ENCODE results near the gene PCDHA2. TPM values are rescaled to one million over a fixed set of nuclear protein-coding genes. Genes with fewer than 3 reads are reported as not detected.
"Not testable (repeated sequence)": the region's sequence is repeated elsewhere in the genome, so short reads cannot be mapped to it uniquely, and the experiment has no call there.

Gene PCDHA2
- polyA plus RNA-seq, result under 1 TPM in 2 of 3 donors, not detected in 1; 0.03 to 0.09 TPM

DNA sequence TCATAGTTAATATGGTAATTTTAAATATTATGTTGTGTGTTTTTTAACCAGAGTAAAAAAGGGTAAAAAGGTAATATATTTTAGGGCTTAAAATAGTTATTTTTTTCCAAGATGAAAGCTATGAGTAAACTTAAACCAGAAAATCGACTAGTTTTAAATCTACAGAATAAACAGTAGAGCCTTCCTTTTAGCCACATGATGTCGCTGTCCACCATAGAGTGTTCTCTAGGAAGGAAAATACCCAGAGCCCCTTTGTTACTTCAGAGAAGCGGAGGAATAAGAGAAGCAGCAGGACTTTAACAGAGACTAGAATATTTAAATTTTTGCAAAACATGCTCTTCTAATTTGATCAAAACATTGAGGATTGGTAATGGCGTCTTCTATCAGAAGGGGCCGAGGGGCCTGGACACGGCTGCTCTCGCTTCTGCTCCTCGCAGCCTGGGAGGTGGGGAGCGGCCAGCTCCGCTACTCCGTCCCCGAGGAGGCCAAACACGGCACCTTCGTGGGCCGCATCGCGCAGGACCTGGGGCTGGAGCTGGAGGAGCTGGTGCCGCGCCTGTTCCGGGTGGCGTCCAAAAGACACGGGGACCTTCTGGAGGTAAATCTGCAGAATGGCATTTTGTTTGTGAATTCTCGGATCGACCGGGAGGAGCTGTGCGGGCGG is at the start of gene PCDHA2:
PCDHA2 (plus strand) TSS at position 258 of the 664 bp plus-strand sequence.
- WGBS, 3 donors, result 17 to 22% (median 22%) methylated on average over 27 of the region's 27 CpGs
- no peak within 1 kb of the TSS for H3K27ac ChIP-seq (ENCODE audit: low read depth, low read length)

DNA sequence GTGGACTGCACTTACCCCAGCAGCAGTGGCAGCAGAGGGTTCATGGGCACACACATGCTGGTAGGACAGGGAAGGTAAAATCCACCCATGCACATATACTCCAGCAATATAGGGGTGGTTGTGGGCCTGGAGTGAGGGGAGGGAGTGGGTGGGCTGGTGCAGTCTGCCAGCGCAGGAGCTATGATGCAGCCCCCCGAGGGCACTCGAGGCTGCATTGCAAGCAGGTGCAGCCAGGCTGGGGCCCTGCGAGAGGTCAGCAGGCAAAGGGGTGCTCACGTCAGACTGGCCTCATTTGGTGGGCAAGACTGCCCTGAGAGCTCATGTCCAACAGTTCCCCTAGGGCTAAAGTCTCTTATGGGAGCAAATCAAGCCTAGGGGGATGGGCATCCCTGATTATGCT is 41.1 kb upstream of the PCDHA2 start:
- WGBS, 3 donors, result 73 to 87% (median 85%) methylated on average over 5 of the region's 5 CpGs

DNA sequence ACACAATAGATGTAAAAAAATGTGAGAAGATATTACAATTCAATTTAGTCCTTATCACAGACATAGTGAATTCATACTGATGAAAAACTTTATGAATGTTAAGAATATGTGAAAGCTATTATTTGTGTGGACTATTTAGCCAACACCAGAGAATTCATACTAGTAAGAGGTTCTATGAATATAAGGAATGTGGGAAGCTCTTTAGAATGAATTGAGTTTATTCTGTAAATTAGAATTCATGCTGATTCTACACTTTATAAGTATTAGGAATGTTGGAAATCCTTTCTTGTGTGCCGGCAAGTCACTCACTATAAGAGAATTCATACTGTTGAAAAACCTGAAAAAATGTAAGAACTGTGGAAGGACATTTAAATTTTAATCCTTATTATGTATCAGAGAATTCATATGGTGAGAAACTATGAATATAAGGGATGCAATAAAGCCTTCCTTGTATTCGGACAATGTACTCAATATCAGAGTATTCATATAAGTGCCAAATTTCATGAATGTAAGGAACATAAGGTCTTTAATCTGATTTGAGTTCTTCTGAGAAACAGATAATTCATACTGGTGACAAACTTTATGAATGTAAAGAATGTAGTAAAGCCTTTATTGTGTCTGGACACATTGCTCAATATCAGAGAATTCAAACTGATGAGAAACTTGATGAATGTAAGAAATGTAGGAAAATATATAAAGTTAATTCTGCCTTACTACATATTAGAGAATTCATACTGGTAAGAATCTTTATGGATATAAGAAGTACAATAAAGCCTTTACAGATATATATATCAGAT is 30.3 kb upstream of the PCDHA2 start:
- no peak overlapping the region for H3K27ac ChIP-seq (ENCODE audit: low read depth, low read length)
- WGBS, 3 donors, result 84% methylated on average over 2 of the region's 2 CpGs

More for the DNA sequence above, 41.1 kb upstream of the PCDHA2 start:
- no peak overlapping the region for H3K27ac ChIP-seq (ENCODE audit: low read depth, low read length)

DNA sequence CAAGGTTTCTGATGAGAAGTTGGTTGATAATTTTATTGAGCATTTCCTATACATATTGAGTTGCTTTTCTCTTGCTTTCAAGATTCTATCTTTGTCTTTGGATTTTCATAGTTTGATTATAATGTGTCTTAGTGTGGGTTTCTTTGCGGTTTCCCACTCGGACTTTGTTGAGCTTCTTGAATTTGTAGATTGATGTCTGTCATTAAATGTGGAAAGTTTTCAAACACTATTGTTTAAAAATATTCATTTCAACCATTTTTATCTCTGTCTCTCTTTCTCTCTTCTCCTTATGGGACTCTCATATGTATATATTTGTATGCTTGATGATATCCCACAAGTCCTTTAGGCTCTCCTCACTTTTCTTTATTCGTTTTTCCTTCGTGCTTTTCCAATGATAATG is 27.2 kb upstream of the PCDHA2 start:
- H3K27ac ChIP-seq (ENCODE audit: low read depth, low read length), result no peak overlapping the region
- WGBS, 3 donors, result 74 to 89% (median 87%) methylated on average over 4 of the region's 4 CpGs

DNA sequence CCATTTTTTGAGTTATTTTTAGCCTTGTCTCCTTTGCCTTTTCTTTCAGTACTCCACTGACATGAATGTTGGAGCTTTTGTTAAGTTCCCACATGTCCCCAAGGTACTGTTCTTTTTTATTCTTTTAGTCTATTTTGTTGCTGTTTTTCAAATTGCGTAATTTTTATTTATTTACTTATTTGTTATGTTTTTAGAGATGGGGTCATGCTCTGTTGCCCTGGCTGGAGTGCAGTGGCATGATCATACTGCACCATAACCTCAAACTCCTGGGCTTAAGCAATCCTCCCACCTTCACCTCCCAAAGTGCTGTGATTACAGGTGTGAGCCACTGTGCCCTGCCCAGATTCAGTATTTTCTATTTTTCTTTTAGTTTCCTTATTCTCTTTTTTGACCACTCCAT is 14.1 kb upstream of the PCDHA2 start:
- H3K27ac ChIP-seq (ENCODE audit: low read depth, low read length), result no peak overlapping the region
- WGBS, 3 donors, result 79 to 88% (median 86%) methylated on average over 1 of the region's 1 CpG

DNA sequence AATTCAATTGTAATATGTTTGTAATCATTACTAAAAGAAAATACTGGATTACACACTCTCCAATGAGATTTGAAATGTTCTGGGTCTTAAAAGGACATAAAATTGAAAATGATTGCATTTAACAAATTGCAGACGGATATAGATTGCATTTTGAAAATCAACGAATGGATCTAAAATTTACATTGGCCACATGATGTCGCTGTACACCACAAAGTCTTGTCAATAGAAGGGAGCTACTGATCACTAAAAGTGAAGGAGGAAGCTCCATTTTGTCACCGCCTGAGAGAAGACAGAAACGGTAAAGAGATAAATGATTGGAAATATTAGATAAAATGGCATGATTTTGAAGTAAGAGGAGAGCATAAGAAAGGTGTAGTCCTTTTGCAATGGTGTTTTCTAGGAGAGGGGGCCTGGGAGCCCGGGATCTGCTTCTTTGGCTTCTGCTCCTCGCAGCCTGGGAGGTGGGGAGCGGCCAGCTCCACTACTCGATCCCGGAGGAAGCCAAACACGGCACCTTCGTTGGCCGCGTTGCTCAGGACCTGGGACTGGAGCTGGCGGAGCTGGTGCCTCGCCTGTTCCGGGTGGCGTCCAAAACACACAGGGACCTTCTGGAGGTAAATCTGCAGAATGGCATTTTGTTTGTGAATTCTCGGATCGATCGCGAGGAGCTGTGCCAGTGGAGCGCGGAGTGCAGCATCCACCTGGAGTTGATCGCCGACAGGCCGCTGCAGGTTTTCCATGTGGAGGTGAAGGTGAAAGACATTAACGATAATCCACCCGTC is 8.6 kb upstream of the PCDHA2 start, which contains the start of gene PCDHA1:
PCDHA1 (plus strand) TSS at position 236 of the 782 bp plus-strand sequence.
- no peak within 1 kb of the TSS for H3K27ac ChIP-seq (ENCODE audit: low read depth, low read length)
- 15 to 20% (median 17%) methylated on average over 29 of the region's 29 CpGs for WGBS, 3 donors

DNA sequence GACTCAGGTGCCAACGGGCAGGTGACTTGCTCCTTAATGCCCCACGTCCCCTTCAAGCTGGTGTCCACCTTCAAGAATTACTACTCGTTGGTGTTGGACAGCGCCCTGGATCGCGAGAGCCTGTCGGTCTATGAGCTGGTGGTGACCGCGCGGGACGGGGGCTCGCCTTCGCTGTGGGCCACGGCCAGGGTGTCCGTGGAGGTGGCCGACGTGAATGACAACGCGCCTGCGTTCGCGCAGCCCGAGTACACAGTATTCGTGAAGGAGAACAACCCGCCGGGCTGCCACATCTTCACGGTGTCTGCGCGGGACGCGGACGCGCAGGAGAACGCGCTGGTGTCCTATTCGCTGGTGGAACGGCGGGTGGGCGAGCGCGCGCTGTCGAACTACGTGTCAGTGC is 7.2 kb upstream of the PCDHA2 start:
- 29 to 37% (median 35%) methylated on average over 44 of the region's 44 CpGs for WGBS, 3 donors
- H3K27ac ChIP-seq (ENCODE audit: low read depth, low read length), result not testable (repeated sequence)

DNA sequence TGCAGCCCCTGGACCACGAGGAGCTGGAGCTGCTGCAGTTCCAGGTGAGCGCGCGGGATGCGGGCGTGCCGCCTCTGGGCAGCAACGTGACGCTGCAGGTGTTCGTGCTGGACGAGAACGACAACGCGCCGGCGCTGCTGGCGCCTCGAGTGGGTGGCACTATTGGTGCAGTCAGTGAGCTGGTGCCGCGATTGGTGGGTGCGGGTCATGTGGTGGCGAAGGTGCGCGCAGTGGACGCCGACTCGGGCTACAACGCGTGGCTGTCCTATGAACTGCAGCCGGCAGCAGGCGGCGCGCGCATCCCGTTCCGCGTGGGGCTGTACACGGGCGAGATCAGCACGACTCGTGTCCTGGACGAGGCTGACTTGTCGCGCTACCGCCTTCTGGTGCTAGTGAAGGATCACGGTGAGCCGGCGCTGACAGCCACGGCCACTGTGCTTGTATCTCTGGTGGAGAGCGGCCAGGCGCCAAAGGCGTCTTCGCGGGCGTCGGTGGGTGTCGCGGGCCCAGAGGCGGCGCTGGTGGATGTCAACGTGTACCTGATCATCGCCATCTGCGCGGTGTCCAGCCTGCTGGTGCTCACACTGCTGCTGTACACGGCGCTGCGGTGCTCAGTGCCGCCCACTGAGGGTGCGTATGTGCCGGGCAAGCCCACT is 6.7 kb upstream of the PCDHA2 start:
- 31 to 36% (median 34%) methylated on average over 67 to 70 of the region's 70 CpGs for WGBS, 3 donors
- H3K27ac ChIP-seq (ENCODE audit: low read depth, low read length), result not testable (repeated sequence)

DNA sequence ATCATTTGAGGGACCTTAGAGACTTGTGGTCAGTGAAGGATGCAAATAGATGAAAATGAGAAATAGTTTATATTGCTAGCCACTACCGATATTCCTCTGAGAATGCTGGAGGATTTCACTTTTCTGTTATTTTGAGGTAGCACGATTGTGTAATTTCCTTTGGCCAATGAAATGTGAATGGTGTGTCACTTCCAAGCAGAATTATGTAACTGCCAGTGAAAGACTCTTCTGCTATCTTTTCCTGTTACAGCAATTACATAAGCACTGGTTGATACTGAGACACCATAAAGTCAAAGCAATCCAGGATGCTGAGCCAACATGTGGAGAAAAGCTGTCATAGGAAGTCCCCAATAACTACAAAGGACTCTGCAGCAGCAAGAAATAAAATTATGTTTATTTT is 3.6 kb upstream of the PCDHA2 start:
- 20 to 45% (median 21%) methylated on average over 2 of the region's 2 CpGs for WGBS, 3 donors
- H3K27ac ChIP-seq (ENCODE audit: low read depth, low read length), result no peak overlapping the region

DNA sequence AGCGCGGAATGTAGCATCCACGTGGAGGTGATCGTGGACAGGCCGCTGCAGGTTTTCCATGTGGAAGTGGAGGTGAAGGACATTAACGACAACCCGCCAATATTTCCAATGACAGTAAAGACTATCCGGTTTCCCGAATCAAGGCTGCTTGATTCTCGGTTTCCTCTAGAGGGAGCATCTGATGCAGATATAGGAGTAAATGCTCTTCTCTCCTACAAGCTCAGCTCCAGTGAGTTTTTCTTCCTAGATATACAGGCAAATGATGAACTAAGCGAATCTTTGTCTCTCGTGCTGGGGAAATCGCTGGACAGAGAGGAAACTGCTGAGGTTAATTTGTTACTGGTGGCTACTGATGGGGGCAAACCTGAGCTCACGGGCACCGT is 598 bp downstream of the PCDHA2 start:
- 16 to 19% (median 18%) methylated on average over 15 of the region's 15 CpGs for WGBS, 3 donors
- no peak overlapping the region for H3K27ac ChIP-seq (ENCODE audit: low read depth, low read length)

DNA sequence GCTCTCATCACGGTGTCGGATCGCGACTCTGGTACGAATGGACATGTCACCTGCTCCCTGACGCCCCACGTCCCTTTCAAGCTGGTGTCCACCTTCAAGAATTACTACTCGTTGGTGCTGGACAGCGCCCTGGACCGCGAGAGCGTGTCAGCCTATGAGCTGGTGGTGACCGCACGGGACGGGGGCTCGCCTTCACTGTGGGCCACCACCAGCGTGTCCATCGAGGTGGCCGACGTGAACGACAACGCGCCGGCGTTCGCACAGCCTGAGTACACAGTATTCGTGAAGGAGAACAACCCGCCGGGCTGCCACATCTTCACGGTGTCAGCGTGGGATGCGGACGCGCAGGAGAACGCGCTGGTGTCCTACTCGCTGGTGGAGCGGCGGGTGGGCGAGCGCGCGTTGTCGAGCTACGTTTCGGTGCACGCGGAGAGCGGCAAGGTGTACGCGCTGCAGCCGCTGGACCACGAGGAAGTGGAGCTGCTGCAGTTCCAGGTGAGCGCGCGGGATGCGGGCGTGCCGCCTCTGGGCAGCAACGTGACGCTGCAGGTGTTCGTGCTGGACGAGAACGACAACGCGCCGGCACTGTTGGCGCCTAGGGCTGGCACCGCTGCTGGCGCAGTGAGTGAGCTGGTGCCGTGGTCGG is 1.5 kb downstream of the PCDHA2 start:
- not testable (repeated sequence) for H3K27ac ChIP-seq (ENCODE audit: low read depth, low read length)
- 47 to 51% (median 51%) methylated on average over 66 to 72 of the region's 72 CpGs for WGBS, 3 donors

DNA sequence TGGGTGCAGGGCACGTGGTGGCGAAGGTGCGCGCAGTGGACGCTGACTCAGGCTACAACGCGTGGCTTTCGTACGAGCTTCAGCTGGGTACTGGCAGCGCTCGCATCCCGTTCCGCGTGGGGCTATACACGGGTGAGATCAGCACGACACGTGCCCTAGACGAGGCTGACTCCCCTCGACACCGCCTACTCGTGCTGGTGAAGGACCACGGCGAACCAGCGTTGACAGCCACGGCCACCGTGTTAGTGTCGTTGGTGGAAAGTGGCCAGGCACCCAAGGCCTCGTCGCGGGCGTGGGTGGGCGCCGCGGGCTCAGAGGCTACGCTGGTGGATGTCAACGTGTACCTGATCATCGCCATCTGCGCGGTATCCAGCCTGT is 2.1 kb downstream of the PCDHA2 start:
- 49 to 55% (median 54%) methylated on average over 36 to 39 of the region's 39 CpGs for WGBS, 3 donors
- H3K27ac ChIP-seq (ENCODE audit: low read depth, low read length), result no peak overlapping the region

DNA sequence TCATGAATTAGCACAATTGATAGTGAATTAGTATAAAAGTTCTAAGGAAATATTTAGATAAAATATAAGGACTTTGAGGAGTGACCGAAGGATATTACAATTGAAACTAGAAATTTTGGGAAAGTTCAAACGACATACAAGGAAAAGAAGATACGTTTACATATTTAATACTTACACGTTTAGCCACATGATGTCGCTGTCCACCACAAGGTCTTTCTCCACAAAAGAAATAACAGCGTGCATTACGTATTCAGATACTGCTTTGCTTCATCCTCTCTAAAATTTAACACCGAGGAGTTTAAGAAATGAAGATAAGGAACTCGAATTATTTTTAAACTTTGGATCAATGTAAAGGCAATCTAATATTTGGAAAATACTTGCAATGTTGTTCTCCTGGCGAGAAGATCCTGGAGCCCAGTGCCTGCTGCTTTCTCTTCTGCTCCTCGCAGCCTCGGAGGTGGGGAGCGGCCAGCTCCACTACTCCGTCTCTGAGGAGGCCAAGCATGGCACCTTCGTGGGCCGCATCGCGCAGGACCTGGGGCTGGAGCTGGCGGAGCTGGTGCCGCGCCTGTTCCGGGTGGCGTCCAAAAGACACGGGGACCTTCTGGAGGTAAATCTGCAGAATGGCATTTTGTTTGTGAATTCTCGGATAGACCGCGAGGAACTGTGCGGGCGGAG is 6.3 kb downstream of the PCDHA2 start, which contains the start of gene PCDHA3:
PCDHA3 (plus strand) TSS at position 242 of the 678 bp plus-strand sequence.
- WGBS, 3 donors, result 14 to 17% (median 14%) methylated on average over 29 of the region's 29 CpGs
- H3K27ac ChIP-seq (ENCODE audit: low read depth, low read length), result no peak within 1 kb of the TSS

DNA sequence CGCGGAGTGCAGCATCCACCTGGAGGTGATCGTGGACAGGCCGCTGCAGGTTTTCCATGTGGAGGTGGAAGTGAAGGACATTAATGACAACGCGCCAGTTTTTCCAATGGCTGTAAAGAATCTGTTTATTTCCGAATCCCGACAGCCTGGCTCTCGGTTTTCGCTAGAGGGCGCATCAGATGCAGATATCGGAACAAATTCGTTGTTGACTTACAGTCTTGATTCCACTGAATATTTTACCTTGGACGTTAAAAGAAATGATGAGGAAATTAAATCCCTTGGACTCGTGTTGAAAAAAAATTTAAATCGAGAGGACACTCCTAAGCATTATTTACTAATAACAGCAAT is 6.8 kb downstream of the PCDHA2 start:
- no peak overlapping the region for H3K27ac ChIP-seq (ENCODE audit: low read depth, low read length)
- WGBS, 3 donors, result 10 to 13% (median 11%) methylated on average over 16 of the region's 16 CpGs

DNA sequence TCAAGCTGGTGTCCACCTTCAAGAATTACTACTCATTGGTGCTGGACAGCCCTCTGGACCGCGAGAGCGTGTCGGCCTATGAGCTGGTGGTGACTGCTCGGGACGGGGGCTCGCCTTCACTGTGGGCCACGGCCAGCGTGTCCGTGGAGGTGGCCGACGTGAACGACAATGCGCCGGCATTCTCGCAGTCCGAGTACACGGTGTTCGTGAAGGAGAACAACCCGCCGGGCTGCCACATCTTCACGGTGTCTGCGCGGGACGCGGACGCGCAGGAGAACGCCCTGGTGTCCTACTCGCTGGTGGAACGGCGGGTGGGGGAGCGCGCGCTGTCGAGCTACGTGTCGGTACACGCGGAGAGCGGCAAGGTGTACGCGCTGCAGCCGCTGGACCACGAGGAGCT is 7.7 kb downstream of the PCDHA2 start:
- H3K27ac ChIP-seq (ENCODE audit: low read depth, low read length), result not testable (repeated sequence)
- 42 to 45% (median 44%) methylated on average over 45 of the region's 45 CpGs for WGBS, 3 donors

DNA sequence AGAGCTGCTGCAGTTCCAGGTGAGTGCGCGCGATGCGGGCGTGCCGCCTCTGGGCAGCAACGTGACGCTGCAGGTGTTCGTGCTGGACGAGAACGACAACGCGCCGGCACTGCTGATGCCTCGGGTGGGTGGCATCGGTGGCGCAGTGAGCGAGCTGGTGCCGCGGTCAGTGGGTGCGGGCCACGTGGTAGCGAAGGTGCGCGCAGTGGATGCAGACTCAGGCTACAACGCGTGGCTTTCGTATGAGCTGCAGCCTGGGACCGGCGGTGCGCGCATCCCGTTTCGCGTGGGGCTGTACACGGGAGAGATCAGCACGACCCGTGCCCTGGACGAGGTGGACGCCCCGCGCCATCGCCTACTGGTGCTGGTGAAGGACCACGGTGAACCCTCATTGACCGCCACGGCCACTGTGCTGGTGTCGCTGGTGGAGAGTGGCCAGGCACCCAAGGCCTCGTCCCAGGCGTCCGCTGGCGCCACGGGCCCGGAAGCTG is 8.2 kb downstream of the PCDHA2 start:
- 36 to 43% (median 39%) methylated on average over 49 to 53 of the region's 53 CpGs for WGBS, 3 donors
- no peak overlapping the region for H3K27ac ChIP-seq (ENCODE audit: low read depth, low read length)

All from adipose tissue (tissue), 3 donors.